Neuronal stem cell (in vitro differentiated cells): ENCODE measurements around the gene ARHGAP21. TPM values are rescaled to one million over a fixed set of nuclear protein-coding genes. Genes with fewer than 3 reads are reported as not detected.

ENCODE experiments used
- DNase-seq: peaks from one replicate; pipeline ENCODE4 v3.0.0-alpha.2; 2013; ENCODE audit warnings: low spot score
- H2AFZ ChIP-seq: one replicate; pipeline ENCODE4 v1.6.1; 2013; ENCODE audit warnings: mild to moderate bottlenecking, low read length, inconsistent platforms
- H2AK5ac ChIP-seq: 2 replicates; pipeline ENCODE4 v1.6.1; 2013; ENCODE audit warnings: low read depth, mild to moderate bottlenecking, inconsistent platforms, low read length, moderate library complexity, mixed read lengths
- H2BK120ac ChIP-seq: 2 replicates; pipeline ENCODE4 v1.6.1; 2013; ENCODE audit warnings: low read depth, mild to moderate bottlenecking, inconsistent platforms, low read length, moderate library complexity, mixed read lengths
- H2BK12ac ChIP-seq: one replicate; pipeline ENCODE4 v1.6.1; 2013; ENCODE audit warnings: low read length, inconsistent platforms
- H2BK15ac ChIP-seq: 2 replicates; pipeline ENCODE4 v1.6.1; 2013; ENCODE audit warnings: mild to moderate bottlenecking, low read length, inconsistent platforms, mixed read lengths
- H2BK5ac ChIP-seq: one replicate; pipeline ENCODE4 v1.6.1; 2013; ENCODE audit warnings: inconsistent platforms, mild to moderate bottlenecking, low read length, moderate library complexity
- H3K14ac ChIP-seq: one replicate; pipeline ENCODE4 v1.6.1; 2013; ENCODE audit warnings: low read length, inconsistent platforms
- H3K18ac ChIP-seq: 2 replicates; pipeline ENCODE4 v1.6.1; 2013; ENCODE audit warnings: low read length, inconsistent platforms
- H3K23ac ChIP-seq: 2 replicates; pipeline ENCODE4 v1.6.1; 2013; ENCODE audit warnings: low read depth, mild to moderate bottlenecking, mixed read lengths, low read length, inconsistent platforms; ENCODE audit not compliant: poor library complexity
- H3K27ac ChIP-seq: replicated peaks from 3 replicates; pipeline ENCODE4 v1.5.1; 2013; ENCODE audit warnings: low read length, inconsistent platforms
- H3K27me3 ChIP-seq, 3 experiments: 2 replicates each; pipeline ENCODE4 v1.6.1; 2013; ENCODE audit warnings: low read length in 3 of 3, mild to moderate bottlenecking in 2 of 3, inconsistent platforms in 1 of 3, low read depth in 1 of 3, mixed read lengths in 1 of 3, moderate library complexity in 1 of 3; ENCODE audit not compliant: control insufficient read depth in 3 of 3, insufficient read depth in 3 of 3
- H3K36me3 ChIP-seq, 2 donors: replicated peaks in 1 of 2; 2 replicates each; pipeline ENCODE4 v1.6.1; 2013; ENCODE audit warnings: low read length in 2 of 2; ENCODE audit not compliant: control insufficient read depth in 2 of 2, insufficient read depth in 2 of 2
- H3K4ac ChIP-seq: 2 replicates; pipeline ENCODE4 v1.6.1; 2013; ENCODE audit warnings: inconsistent platforms, mild to moderate bottlenecking, low read length, moderate library complexity
- H3K4me1 ChIP-seq, 2 donors: 1 replicate in 1 of 2; 2 replicates in 1 of 2; pipeline ENCODE4 v1.6.1; 2013; ENCODE audit warnings: low read length in 2 of 2, low read depth in 1 of 2; ENCODE audit not compliant: control insufficient read depth in 2 of 2, insufficient read depth in 1 of 2
- H3K4me2 ChIP-seq: one replicate; pipeline ENCODE4 v1.6.1; 2013; ENCODE audit warnings: mild to moderate bottlenecking, low read length, inconsistent platforms; ENCODE audit not compliant: insufficient read depth, poor library complexity, severe bottlenecking
- H3K4me3 ChIP-seq, 2 donors: 2 replicates each; pipeline ENCODE4 v1.5.1; 2013; ENCODE audit warnings: low read length in 2 of 2, mild to moderate bottlenecking in 2 of 2, inconsistent platforms in 1 of 2, moderate library complexity in 1 of 2
- H3K79me1 ChIP-seq: one replicate; pipeline ENCODE4 v1.6.1; 2013; ENCODE audit warnings: low read depth, mild to moderate bottlenecking, inconsistent platforms, low read length, moderate library complexity
- H3K9ac ChIP-seq: one replicate; pipeline ENCODE4 v1.6.1; 2013; ENCODE audit warnings: mild to moderate bottlenecking, low read depth, low read length, inconsistent platforms; ENCODE audit not compliant: poor library complexity
- H3K9me3 ChIP-seq, 2 donors: replicated peaks in 1 of 2; 2 replicates each; pipeline versions ENCODE3 to v1.6.1; 2013; ENCODE audit warnings: low read length in 2 of 2, mild to moderate bottlenecking in 2 of 2, inconsistent platforms in 1 of 2, low read depth in 1 of 2, mixed read lengths in 1 of 2, moderate library complexity in 1 of 2; ENCODE audit not compliant: control insufficient read depth in 2 of 2, insufficient read depth in 1 of 2
- H4K8ac ChIP-seq: one replicate; pipeline ENCODE4 v1.6.1; 2013; ENCODE audit warnings: low read depth, mild to moderate bottlenecking, inconsistent platforms, low read length, moderate library complexity
- H4K91ac ChIP-seq: one replicate; pipeline ENCODE4 v1.6.1; 2013; ENCODE audit warnings: low read length, low read depth, mild to moderate bottlenecking, inconsistent platforms; ENCODE audit not compliant: poor library complexity
- WGBS, 2 donors: extraction: QIAGEN DNeasy Blood & Tissue Kit; methylation state at CpG; one replicate each; pipeline ENCODE4 v1.1.7; 2013; ENCODE audit warnings: missing lambda C conversion rate in 2 of 2, mixed read lengths in 1 of 2; ENCODE audit not compliant: insufficient read length in 2 of 2, insufficient replicate concordance in 1 of 2; ENCODE audit errors: extremely low coverage in 2 of 2; 5-methylcytosine and 5-hydroxymethylcytosine counted together
- small RNA-seq: library from polyadenylated mRNA; stranded (forward); fragments of <200 nt; extraction: miRNeasy Mini kit (QIAGEN cat#:217004); gene quantifications from one replicate; pipeline ENCODE3, GENCODE V24; 2013; ENCODE audit not compliant: insufficient read depth

ARHGAP21 gene

GRCh38 chr10:24533981-24534380, 189.7 kb downstream of the ARHGAP21 start:
- no peak overlapping the region for H3K9ac ChIP-seq
- DNase-seq = no peak
- H3K14ac ChIP-seq = no peak overlapping the region
- H3K27me3 ChIP-seq = no peaks in the 10 kb centered on the region
- no peak overlapping the region for H2AFZ ChIP-seq
- no peak overlapping the region for H2BK120ac ChIP-seq
- no peak overlapping the region for H3K27ac ChIP-seq
- no peak overlapping the region for H4K91ac ChIP-seq
- H3K9me3 ChIP-seq = peaks cover 0 to 2% of the 10 kb centered on the region in 2 donors
- H3K4ac ChIP-seq = no peak overlapping the region
- H3K4me3 ChIP-seq = no peak overlapping the region
- no peak overlapping the region for H3K23ac ChIP-seq
- H3K4me2 ChIP-seq = no peak overlapping the region
- H2BK5ac ChIP-seq = no peak overlapping the region
- H3K18ac ChIP-seq = no peak overlapping the region
- no peak overlapping the region for H2BK15ac ChIP-seq
- H2AK5ac ChIP-seq = no peak overlapping the region
- no peaks in the 10 kb centered on the region for H3K4me1 ChIP-seq
- H3K36me3 ChIP-seq = peaks cover 13 to 25% of the 10 kb centered on the region in 2 donors
- H4K8ac ChIP-seq = no peak overlapping the region
- no CpG with 5 or more reads among the region's 4 CpGs for WGBS, 2 donors
- H2BK12ac ChIP-seq = no peak overlapping the region
- H3K79me1 ChIP-seq = no peaks in the 10 kb centered on the region

Small RNA genes within 50 kb of the gene (small RNA-seq; reads per million reads assigned to genes)
- not detected for gene RNA5SP305
